HEK293T (cell line): ENCODE data around the gene SRRT.

Source experiments
- ARNT ChIP-seq: fragments of 450-650 bp; IDR thresholded peaks from 2 replicates; pipeline ENCODE4 v1.6.1; 2017; ENCODE audit warnings: mild to moderate bottlenecking
- BHLHE40 ChIP-seq: fragments of 450-650 bp; IDR thresholded peaks from 2 replicates; pipeline ENCODE4 v1.6.1; 2016; ENCODE audit warnings: mild to moderate bottlenecking, moderate library complexity, borderline replicate concordance
- FOXK2 ChIP-seq: fragments of 450-650 bp; IDR thresholded peaks from 2 replicates; pipeline ENCODE4 v1.6.1; 2016; ENCODE audit warnings: mild to moderate bottlenecking
- HDGF ChIP-seq: fragments of 450-650 bp; IDR thresholded peaks from 2 replicates; pipeline ENCODE4 v1.6.1; 2017; ENCODE audit warnings: antibody characterized with exemption, borderline replicate concordance
- NFRKB ChIP-seq: fragments of 450-650 bp; IDR thresholded peaks from 2 replicates; pipeline ENCODE4 v1.6.1; 2016; ENCODE audit warnings: mild to moderate bottlenecking, moderate library complexity
- SP1 ChIP-seq: fragments of 450-650 bp; IDR thresholded peaks from 2 replicates; pipeline ENCODE4 v1.6.1; 2017
- SUZ12 ChIP-seq: fragments of 450-650 bp; IDR thresholded peaks from 2 replicates; pipeline ENCODE4 v1.6.1; 2016; ENCODE audit warnings: mild to moderate bottlenecking
- TARDBP ChIP-seq: fragments of 450-650 bp; IDR thresholded peaks from 2 replicates; pipeline ENCODE4 v1.6.1; 2016

- TF ChIP-seq TARDBP (no peak), BHLHE40 (no peak), HDGF (no peak), FOXK2 (no peak), ARNT (no peak), NFRKB (no peak), SP1 (no peak), SUZ12 (no peak)
These were observed 40.1 kb downstream of the SRRT start for GRCh38 chr7:100914879-100915447.
